Measurements from ENCODE around the gene PLEKHA8.

DNA sequence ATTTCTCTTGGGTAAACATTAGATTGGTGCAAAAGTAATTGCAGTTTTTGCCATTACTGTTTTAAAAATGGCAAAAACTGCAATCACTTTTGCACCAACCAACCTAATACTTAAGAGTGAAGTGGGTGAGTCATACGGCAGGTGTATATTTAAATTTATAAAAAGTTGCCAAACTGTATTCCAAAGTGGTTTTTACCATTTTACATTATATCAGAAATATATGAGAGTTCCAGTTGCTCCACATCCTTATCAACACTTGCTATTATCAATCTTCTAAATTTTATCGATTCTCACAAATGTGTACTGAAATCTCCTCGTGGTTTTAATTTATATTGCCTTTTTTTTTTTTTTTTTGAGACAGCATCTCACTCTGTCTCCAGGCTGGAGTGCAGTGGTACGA, 35.1 kb upstream of the PLEKHA8 start:
- TF ChIP-seq, protein P1, sequence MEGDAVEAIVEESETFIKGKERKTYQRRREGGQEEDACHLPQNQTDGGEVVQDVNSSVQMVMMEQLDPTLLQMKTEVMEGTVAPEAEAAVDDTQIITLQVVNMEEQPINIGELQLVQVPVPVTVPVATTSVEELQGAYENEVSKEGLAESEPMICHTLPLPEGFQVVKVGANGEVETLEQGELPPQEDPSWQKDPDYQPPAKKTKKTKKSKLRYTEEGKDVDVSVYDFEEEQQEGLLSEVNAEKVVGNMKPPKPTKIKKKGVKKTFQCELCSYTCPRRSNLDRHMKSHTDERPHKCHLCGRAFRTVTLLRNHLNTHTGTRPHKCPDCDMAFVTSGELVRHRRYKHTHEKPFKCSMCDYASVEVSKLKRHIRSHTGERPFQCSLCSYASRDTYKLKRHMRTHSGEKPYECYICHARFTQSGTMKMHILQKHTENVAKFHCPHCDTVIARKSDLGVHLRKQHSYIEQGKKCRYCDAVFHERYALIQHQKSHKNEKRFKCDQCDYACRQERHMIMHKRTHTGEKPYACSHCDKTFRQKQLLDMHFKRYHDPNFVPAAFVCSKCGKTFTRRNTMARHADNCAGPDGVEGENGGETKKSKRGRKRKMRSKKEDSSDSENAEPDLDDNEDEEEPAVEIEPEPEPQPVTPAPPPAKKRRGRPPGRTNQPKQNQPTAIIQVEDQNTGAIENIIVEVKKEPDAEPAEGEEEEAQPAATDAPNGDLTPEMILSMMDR (conservative IDR thresholded peaks at IDR 0.05; ENCODE audit: low read length): no peak
- TF ChIP-seq EZH2phosphoT487 (IDR thresholded peaks at IDR 0.05; ENCODE audit: borderline replicate concordance, low read depth, low read length): no peak
